Endothelial cell of umbilical vein (primary cell): ENCODE results near the gene MLYCD. TPM values are rescaled to one million over a fixed set of nuclear protein-coding genes. Genes with fewer than 3 reads are reported as not detected.

Experiments
- BruUV-seq: library from RNA; stranded (reverse); fragments of 400-500 nt; replicated peaks from 2 replicates; lab custom pipeline; 2021; lab: Mats Ljungman, UMichigan
- CTCF ChIA-PET: fragments of 300-600, 350-600 bp; sonication (Branson Sonifier 250); formaldehyde crosslinking; loops from one replicate; lab custom pipeline; 2021; ENCODE audit warnings: antibody characterized with exemption, inconsistent platforms; lab: Charles Lee
- POLR2A ChIA-PET: fragments of 300-600, 350-600 bp; sonication (Branson Sonifier 250); formaldehyde crosslinking; loops from one replicate; lab custom pipeline; 2021; ENCODE audit warnings: antibody characterized with exemption, inconsistent platforms; lab: Charles Lee
- DNase-seq: peaks from one replicate; pipeline ENCODE4 v3.0.0-alpha.2; 2011; ENCODE audit warnings: low read depth, low spot score
- FAIRE-seq: peaks from 2 replicates; lab custom pipeline; 2011; peaks lifted over from hg19 to GRCh38; lab: Jason Lieb, UNC
- H2AFZ ChIP-seq: 2 replicates; pipeline ENCODE4 v1.6.0; 2012; ENCODE audit warnings: low read depth, low read length, control low read depth, inconsistent platforms
- H3K27ac ChIP-seq: 2 replicates; pipeline ENCODE4 v1.5.1; 2011; ENCODE audit warnings: low read depth, mild to moderate bottlenecking, control low read depth, low read length, moderate library complexity; ENCODE audit not compliant: insufficient read depth
- H3K27me3 ChIP-seq, 2 experiments: 2 replicates each; pipeline versions ENCODE4 v1.6.0 to v1.6.1; 2011; ENCODE audit warnings: low read length in 2 of 2, mixed read lengths in 1 of 2; ENCODE audit not compliant: control insufficient read depth in 2 of 2, insufficient read depth in 2 of 2
- H3K36me3 ChIP-seq, 2 experiments: 2 replicates in 1 of 2; 3 replicates in 1 of 2; pipeline ENCODE4 v1.5.1; 2011; ENCODE audit warnings: low read length in 2 of 2, mild to moderate bottlenecking in 1 of 2, moderate library complexity in 1 of 2; ENCODE audit not compliant: control insufficient read depth in 2 of 2, insufficient read depth in 2 of 2; ENCODE audit errors: extremely low read depth in 1 of 2
- H3K4me1 ChIP-seq: 3 replicates; pipeline ENCODE4 v1.5.1; 2011; ENCODE audit warnings: mild to moderate bottlenecking, low read length; ENCODE audit not compliant: control insufficient read depth, insufficient read depth; ENCODE audit errors: extremely low read depth
- H3K4me2 ChIP-seq: 2 replicates; pipeline ENCODE4 v1.6.1; 2011; ENCODE audit warnings: low read length, control low read depth, mixed read lengths; ENCODE audit not compliant: insufficient read depth
- H3K4me3 ChIP-seq, 3 experiments: fragments of 200-600 bp in 1 of 3; sonication (generic), shearing (Covaris generic) in 1 of 3; replicated peaks in 1 of 3; 2 replicates each; pipeline ENCODE4 v1.5.1; 2011 to 2016; ENCODE audit warnings: control low read depth in 3 of 3, low read length in 3 of 3, mild to moderate bottlenecking in 2 of 3, inconsistent platforms in 1 of 3, low read depth in 1 of 3, moderate library complexity in 1 of 3; ENCODE audit not compliant: insufficient read depth in 1 of 3
- H3K79me2 ChIP-seq: 2 replicates; pipeline ENCODE4 v1.6.0; 2012; ENCODE audit warnings: low read length, inconsistent platforms; ENCODE audit not compliant: control insufficient read depth, insufficient read depth
- H3K9ac ChIP-seq: replicated peaks from 2 replicates; pipeline ENCODE3; 2011; ENCODE audit warnings: low read length, control low read depth; ENCODE audit not compliant: insufficient read depth; ENCODE audit errors: extremely low read depth
- H3K9me1 ChIP-seq: replicated peaks from 3 replicates; pipeline ENCODE4 v1.6.0; 2011; ENCODE audit warnings: mild to moderate bottlenecking, low read length; ENCODE audit not compliant: control insufficient read depth, insufficient read depth; ENCODE audit errors: extremely low read depth
- H3K9me3 ChIP-seq: replicated peaks from 2 replicates; pipeline ENCODE4 v1.5.1; 2012; ENCODE audit warnings: low read length, inconsistent platforms; ENCODE audit not compliant: control insufficient read depth, insufficient read depth
- H4K20me1 ChIP-seq: replicated peaks from 2 replicates; pipeline ENCODE3; 2011; ENCODE audit warnings: mild to moderate bottlenecking, low read length; ENCODE audit not compliant: control insufficient read depth, insufficient read depth; ENCODE audit errors: extremely low read depth
- CTCF ChIP-seq, 2 donors: IDR thresholded peaks; 1 replicate in 1 of 2; 2 replicates in 1 of 2; pipeline ENCODE4 v1.5.1; 2011; ENCODE audit warnings: low read length in 2 of 2, mild to moderate bottlenecking in 2 of 2, moderate library complexity in 2 of 2, control low read depth in 1 of 2, inconsistent platforms in 1 of 2, low read depth in 1 of 2; ENCODE audit not compliant: insufficient read depth in 1 of 2; ENCODE audit errors: extremely low read depth in 1 of 2
- EZH2 ChIP-seq: IDR thresholded peaks from 2 replicates; pipeline ENCODE4 v1.6.1; 2012; ENCODE audit warnings: borderline replicate concordance, low read depth, mild to moderate bottlenecking, moderate library complexity, low read length, inconsistent platforms; ENCODE audit not compliant: severe bottlenecking
- FOS ChIP-seq: IDR thresholded peaks from 2 replicates; pipeline ENCODE4 v1.6.1; 2011; ENCODE audit warnings: mild to moderate bottlenecking, low read length, moderate library complexity, borderline replicate concordance; ENCODE audit not compliant: insufficient read depth
- GATA2 ChIP-seq: IDR thresholded peaks from 2 replicates; pipeline ENCODE4 v1.7.0; 2011; ENCODE audit warnings: low read depth, mild to moderate bottlenecking, moderate library complexity, mixed read lengths, low read length; ENCODE audit not compliant: insufficient read length, insufficient read depth
- MYC ChIP-seq: IDR thresholded peaks from one replicate; pipeline ENCODE4 v1.6.1; 2011; ENCODE audit warnings: mild to moderate bottlenecking, low read depth, low read length
- POLR2AphosphoS5 ChIP-seq: IDR thresholded peaks from 2 replicates; pipeline ENCODE4 v1.6.1; 2012; ENCODE audit warnings: low read depth, mild to moderate bottlenecking, control low read depth, low read length, moderate library complexity; ENCODE audit not compliant: insufficient read depth
- dilution Hi-C: fragments of 300-500 bp; cut with MboI; formaldehyde crosslinking; loops from one replicate; pipeline ENCODE4 v1.15.0; 2019; ENCODE audit warnings: low sequenced_read_pairs; ENCODE audit not compliant: extremely low pct_ligation_motif_present
- intact Hi-C: fragments of 100-400 bp; cut with micrococcal nuclease; formaldehyde crosslinking; loops from one replicate; pipeline ENCODE4 v1.10.0; 2022
- polyA plus RNA-seq, 4 experiments: library from polyadenylated mRNA; depleted of rRNA in 3 of 4; stranded (reverse) in 3 of 4; unstranded in 1 of 4; fragments of >200 nt; gene quantifications; 2 replicates each; pipeline versions ENCODE4 v1.2.1 to v1.2.3, GENCODE V29; 2011 to 2012; ENCODE audit warnings: missing spikeins in 1 of 4
- total RNA-seq: library from RNA; stranded (reverse); gene quantifications from 2 replicates; pipeline ENCODE4 v1.2.3, GENCODE V29; 2021

Gene MLYCD
- total and polyA plus RNA-seq, 2 donors (not counting 3 experiments of a cell fraction or from before 2014, with no cell fraction given): 2.0 to 3.4 TPM

DNA sequence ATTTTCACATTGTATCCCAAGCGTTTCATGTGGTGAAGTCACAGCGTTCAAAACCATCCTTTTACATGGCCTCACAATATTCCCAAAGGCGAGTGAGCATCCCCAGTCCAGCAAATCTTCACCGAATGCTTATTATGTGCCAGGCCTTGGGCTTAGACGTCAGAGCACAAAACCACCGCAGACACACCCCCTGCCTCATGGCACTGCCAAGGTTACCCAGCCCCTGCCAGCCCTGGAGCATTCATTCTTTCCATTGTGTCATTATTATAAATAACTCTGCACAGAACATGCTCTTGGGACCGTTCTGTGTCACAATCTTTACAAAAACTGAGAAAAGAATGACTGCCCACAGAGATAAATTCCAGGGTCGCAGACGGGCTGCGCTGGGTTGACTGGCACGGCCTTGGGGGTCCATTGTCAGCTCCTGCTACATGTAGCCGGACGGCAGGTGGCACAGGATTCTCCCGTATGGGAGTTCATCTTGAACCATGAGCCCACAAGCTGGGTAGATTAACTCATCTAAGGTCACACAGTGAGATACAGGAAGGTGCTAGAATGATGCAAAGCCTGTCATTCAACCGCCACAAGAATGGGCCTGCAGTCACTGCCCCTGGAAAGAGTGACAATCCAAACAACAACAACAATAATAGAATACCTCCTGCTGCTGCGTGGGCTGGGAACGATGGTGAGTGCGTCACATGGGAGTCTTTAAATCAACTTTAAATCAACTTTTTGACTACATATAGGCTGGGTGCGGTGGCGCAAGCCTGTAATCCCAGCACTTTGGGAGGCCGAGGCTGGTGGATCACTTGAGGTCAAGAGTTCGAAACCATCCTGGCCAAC lies 64.6 kb downstream of the MLYCD start:
- DNase-seq (no peak), FAIRE-seq (no peak)
- Histone ChIP-seq H3K36me3 (peaks cover 4 to 6% of the 10 kb centered on the region in 2 experiments), H3K4me1 (no peaks in the 10 kb centered on the region), H3K79me2 (no peaks in the 10 kb centered on the region), H3K9me3 (no peaks in the 10 kb centered on the region), H3K9me1 (no peaks in the 10 kb centered on the region), H2AFZ (no peak overlapping the region), H3K4me2 (no peak overlapping the region), H3K27ac (no peak overlapping the region), H3K4me3 (no peak overlapping the region), H3K9ac (no peak overlapping the region), H3K27me3 (no peaks in the 10 kb centered on the region), H4K20me1 (no peaks in the 10 kb centered on the region)
- TF ChIP-seq FOS: no peak
- intact Hi-C loops: no loop called here
- CTCF ChIA-PET: interaction anchor here (1.2 kb wide), 1 partner anchor 10 kb away, joined by 5 read pairs; the partner anchor contains the start of gene OSGIN1
- dilution Hi-C loops: no loop called here
- no TSS peak for BruUV-seq
- POLR2A ChIA-PET: no interaction called here

GRCh38 chr16:83964684-83965443 lies 65.9 kb downstream of the MLYCD start:
- Histone ChIP-seq H3K4me1 (no peaks in the 10 kb centered on the region), H3K9ac (no peak overlapping the region), H3K9me3 (no peaks in the 10 kb centered on the region), H3K27ac (no peak overlapping the region), H3K9me1 (no peaks in the 10 kb centered on the region), H3K79me2 (no peaks in the 10 kb centered on the region), H3K4me2 (no peak overlapping the region), H3K27me3 (peaks cover 5 to 8% of the 10 kb centered on the region in 2 experiments), H3K4me3 (no peak overlapping the region), H2AFZ (no peak overlapping the region), H4K20me1 (no peaks in the 10 kb centered on the region), H3K36me3 (peaks cover 0 to 6% of the 10 kb centered on the region in 2 experiments)
- DNase-seq: no peak
- no peak for TF ChIP-seq MYC
- no peak for TF ChIP-seq GATA2
- no peak for TF ChIP-seq EZH2
- TF ChIP-seq CTCF (IDR thresholded peaks at IDR 0.05; ENCODE audit: extremely low read depth in 1 of 2, insufficient read depth in 1 of 2, low read depth in 1 of 2, low read length in 2 of 2): no peak
- no peak for TF ChIP-seq FOS
- no peak for TF ChIP-seq POLR2AphosphoS5
- BruUV-seq: no TSS peak
- FAIRE-seq: no peak
- POLR2A ChIA-PET: no interaction called here
- intact Hi-C loops (loop anchor here (5.0 kb wide), 1 partner anchor 212 kb away; no protein-coding TSS in a partner anchor), dilution Hi-C loops (no loop called here)
- CTCF ChIA-PET: interaction anchor here (0.9 to 1.4 kb wide), 5 partner anchors 8 to 141 kb away, joined by 3 to 8 read pairs (median 4); partner anchors contain the start of gene OSGIN1
